ENCODE measurements around the gene RASGEF1C. TPM values are rescaled to one million over a fixed set of nuclear protein-coding genes. Genes with fewer than 3 reads are reported as not detected.
A peak's percentile ranks its signal among the peaks of the same experiment; 100 is the strongest.

Gene RASGEF1C
- total RNA-seq, 3 donors from 2014 or later: 0.73 TPM; not detected in 2

DNA sequence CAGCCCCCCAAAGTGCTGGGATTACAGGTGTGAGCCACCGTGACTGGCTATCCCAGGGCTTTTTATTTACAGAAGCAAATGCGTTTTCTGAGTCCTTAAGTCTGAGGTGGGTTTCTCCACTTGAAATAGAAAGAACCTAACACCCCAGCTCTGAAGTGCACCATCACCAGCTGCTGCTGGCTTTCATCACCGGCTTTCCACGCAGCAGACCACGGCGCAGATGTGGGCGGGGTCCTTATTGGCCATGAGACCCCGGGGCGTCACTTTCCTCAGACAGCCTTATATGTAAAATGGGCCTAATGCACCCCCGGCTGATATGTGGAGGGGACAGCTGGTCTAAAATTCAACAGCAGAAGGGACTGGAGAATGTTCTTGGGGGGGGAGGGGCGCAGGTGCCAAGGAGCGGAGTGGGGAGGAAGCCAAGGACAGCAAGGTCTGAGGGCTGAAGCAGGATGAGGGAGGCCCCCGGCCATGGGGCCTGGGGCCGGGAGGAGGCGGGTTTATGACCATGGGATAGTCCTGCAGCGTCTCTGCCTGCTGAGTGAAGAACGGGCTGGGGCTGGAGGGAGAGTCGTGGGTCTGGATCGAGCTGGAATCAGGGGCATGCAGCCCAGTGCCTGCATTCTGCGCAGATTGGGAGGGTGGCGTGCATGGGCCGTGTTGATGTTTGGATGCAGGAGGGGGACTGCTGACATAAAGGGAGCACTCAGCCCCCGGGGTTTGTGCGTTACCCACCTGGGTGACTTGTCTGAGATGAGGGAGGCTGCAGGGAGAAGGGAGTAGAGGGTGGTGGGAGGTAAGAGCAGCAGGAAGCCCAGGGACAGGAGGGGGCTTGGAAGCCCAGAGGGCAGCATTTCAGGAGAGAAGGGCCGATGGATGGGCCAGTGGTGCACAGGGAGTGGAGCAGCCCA, 30.2 kb downstream of the RASGEF1C start:
- H3K27me3 ChIP-seq: no peaks in the 10 kb centered on the region
- H3K27ac ChIP-seq: no peak overlapping the region
- H3K4me3 ChIP-seq: no peak overlapping the region
- no peak for DNase-seq (ENCODE audit: low spot score in 2 of 2)
- no peaks in the 10 kb centered on the region for H3K9me3 ChIP-seq
- intact Hi-C loops (cut with DNase I; ENCODE audit: low total_unique reads): no loop called here
- H3K4me1 ChIP-seq: no peaks in the 10 kb centered on the region
- TF ChIP-seq POLR2A (IDR thresholded peaks at IDR 0.05) (no peak), POLR2AphosphoS5 (IDR thresholded peaks at IDR 0.05) (no peak)
- TF ChIP-seq, protein P1, sequence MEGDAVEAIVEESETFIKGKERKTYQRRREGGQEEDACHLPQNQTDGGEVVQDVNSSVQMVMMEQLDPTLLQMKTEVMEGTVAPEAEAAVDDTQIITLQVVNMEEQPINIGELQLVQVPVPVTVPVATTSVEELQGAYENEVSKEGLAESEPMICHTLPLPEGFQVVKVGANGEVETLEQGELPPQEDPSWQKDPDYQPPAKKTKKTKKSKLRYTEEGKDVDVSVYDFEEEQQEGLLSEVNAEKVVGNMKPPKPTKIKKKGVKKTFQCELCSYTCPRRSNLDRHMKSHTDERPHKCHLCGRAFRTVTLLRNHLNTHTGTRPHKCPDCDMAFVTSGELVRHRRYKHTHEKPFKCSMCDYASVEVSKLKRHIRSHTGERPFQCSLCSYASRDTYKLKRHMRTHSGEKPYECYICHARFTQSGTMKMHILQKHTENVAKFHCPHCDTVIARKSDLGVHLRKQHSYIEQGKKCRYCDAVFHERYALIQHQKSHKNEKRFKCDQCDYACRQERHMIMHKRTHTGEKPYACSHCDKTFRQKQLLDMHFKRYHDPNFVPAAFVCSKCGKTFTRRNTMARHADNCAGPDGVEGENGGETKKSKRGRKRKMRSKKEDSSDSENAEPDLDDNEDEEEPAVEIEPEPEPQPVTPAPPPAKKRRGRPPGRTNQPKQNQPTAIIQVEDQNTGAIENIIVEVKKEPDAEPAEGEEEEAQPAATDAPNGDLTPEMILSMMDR (IDR thresholded peaks at IDR 0.05): no peak
- H3K36me3 ChIP-seq: no peaks in the 10 kb centered on the region

DNA sequence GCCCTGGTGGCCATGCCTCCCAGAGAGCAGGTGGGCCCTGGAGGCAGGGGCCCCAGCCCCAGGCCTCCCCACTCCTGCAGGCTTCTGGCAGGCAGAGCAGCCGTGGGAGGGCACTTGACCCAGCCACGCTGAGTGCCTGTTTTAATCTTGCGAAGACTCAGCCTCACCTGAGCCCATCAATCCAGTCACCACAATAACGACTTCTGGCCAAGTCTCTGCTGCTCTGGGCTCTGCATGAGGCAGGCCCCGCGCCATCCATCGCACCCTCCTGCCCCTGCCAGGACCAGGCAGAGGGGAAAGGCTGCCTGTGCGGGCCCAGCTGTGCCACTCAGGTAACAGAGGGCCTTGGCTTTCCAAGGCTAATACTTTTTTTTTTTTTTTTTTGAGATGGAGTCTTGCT, 32.8 kb downstream of the RASGEF1C start:
- no peaks in the 10 kb centered on the region for H3K36me3 ChIP-seq
- intact Hi-C loops (cut with DNase I; ENCODE audit: low total_unique reads): no loop called here
- H3K4me3 ChIP-seq: no peak overlapping the region
- H3K27ac ChIP-seq: no peak overlapping the region
- no peaks in the 10 kb centered on the region for H3K9me3 ChIP-seq
- no peak for DNase-seq (ENCODE audit: low spot score in 2 of 2)
- H3K27me3 ChIP-seq: peaks cover 0 to 9% of the 10 kb centered on the region in 2 donors
- TF ChIP-seq POLR2A (IDR thresholded peaks at IDR 0.05) (no peak), POLR2AphosphoS5 (IDR thresholded peaks at IDR 0.05) (no peak)
- TF ChIP-seq, protein P1 (IDR thresholded peaks at IDR 0.05): no peak
- H3K4me1 ChIP-seq: no peaks in the 10 kb centered on the region

DNA sequence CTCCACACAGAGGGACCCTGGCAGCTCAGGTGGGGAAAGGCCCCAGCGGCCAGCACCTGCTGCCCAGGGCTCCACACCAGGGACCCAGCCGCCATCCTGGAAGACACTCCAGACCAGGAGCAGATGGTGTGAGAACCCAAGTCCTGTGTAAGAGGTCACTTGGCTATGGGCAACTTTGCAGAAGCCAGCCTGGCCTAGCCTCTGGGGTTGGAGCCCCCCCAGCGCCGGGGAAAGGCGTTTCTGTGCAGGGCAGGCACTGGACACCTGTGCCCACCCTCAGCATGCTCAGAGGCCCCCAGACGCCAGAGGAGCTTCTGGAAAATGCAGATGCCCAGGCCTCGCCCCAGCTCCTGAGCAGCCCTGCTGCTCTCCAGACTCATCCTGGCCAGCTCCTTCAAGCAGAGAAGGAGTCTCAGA, 34.0 kb downstream of the RASGEF1C start:
- intact Hi-C loops (cut with DNase I; ENCODE audit: low total_unique reads): no loop called here
- peak in 1 of 2 donors; percentile 9 for DNase-seq (ENCODE audit: low spot score in 2 of 2)
- H3K4me3 ChIP-seq: no peak overlapping the region
- no peaks in the 10 kb centered on the region for H3K4me1 ChIP-seq
- H3K36me3 ChIP-seq: no peaks in the 10 kb centered on the region
- H3K27ac ChIP-seq: no peak overlapping the region
- H3K27me3 ChIP-seq: peaks cover 0 to 9% of the 10 kb centered on the region in 2 donors
- H3K9me3 ChIP-seq: no peaks in the 10 kb centered on the region
- TF ChIP-seq POLR2AphosphoS5 (IDR thresholded peaks at IDR 0.05) (no peak), POLR2A (IDR thresholded peaks at IDR 0.05) (no peak)
- TF ChIP-seq, protein P1 (IDR thresholded peaks at IDR 0.05): no peak

DNA sequence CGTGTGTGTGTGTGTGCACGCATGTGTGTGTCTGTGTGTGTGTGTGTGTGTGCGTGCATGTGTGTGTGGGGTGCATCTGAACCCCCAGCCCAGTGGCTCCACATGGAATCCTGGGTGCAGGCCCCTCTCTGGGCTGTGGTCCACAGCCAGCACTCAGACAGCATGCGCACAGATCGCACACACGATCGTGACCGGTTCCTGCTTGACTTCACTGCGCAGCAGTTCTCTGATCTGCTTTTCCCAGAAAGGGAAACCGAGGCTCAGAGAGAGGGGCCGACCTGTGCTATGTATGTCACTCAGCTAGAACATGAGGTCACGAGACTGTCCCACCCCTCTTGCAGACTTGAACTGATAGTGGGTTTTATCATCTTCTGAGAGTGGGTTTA, 34.4 kb downstream of the RASGEF1C start:
- intact Hi-C loops (cut with DNase I; ENCODE audit: low total_unique reads): no loop called here

More for the DNA sequence above, 34.4 kb downstream of the RASGEF1C start:
- Histone ChIP-seq H3K27me3 (peaks cover 0 to 9% of the 10 kb centered on the region in 2 donors), H3K36me3 (no peaks in the 10 kb centered on the region), H3K27ac (no peak overlapping the region), H3K4me1 (no peaks in the 10 kb centered on the region), H3K4me3 (no peak overlapping the region), H3K9me3 (no peaks in the 10 kb centered on the region)
- no peak for TF ChIP-seq POLR2A (IDR thresholded peaks at IDR 0.05)
- TF ChIP-seq, protein P1 (IDR thresholded peaks at IDR 0.05): no peak
- no peak for TF ChIP-seq POLR2AphosphoS5 (IDR thresholded peaks at IDR 0.05)
- peak in 1 of 2 donors; percentile 7 for DNase-seq (ENCODE audit: low spot score in 2 of 2)
